SK-N-SH treated with all-trans-retinoic acid at 6 μM for 48 hours (cell line): ENCODE data around the gene ALAS1.
"Not testable (repeated sequence)": the region's sequence is repeated elsewhere in the genome, so short reads cannot be mapped to it uniquely, and the experiment has no call there.

Experiments used
- ARNTL ChIP-seq: fragments of 450-650 bp; formaldehyde crosslinking; IDR thresholded peaks from 2 replicates; pipeline ENCODE4 v1.5.0; 2020; ENCODE audit warnings: low read depth, mild to moderate bottlenecking, moderate library complexity, borderline replicate concordance
- TF ChIP-seq, protein P1 (sequence below): fragments of 250-450 bp; sonication (Bioruptor Pico); IDR thresholded peaks from 2 replicates; pipeline ENCODE4 v1.5.1; 2020; ENCODE audit warnings: low read depth, mild to moderate bottlenecking, moderate library complexity

DNA sequence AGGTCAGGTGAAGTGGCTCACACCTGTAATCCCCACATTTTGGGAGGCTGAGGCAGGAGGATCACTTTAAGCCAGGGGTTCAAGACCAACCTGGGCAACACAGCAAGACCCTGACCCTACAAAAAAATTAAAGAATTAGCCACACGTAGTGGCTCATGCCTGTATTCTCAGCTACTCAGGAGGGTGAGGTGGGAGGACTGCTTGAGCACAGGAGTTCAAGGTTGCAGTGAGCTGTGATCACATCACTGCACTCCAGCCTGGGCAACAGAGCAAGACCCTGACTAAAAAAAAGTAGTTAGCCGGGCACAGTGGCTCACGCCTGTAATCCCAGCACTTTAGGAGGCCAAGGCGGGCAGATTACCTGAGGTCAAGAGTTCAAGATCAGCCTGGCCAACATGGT, 46.0 kb upstream of the ALAS1 start:
- not testable (repeated sequence) for TF ChIP-seq ARNTL (CRISPR knock-in tag)
- TF ChIP-seq, protein P1, sequence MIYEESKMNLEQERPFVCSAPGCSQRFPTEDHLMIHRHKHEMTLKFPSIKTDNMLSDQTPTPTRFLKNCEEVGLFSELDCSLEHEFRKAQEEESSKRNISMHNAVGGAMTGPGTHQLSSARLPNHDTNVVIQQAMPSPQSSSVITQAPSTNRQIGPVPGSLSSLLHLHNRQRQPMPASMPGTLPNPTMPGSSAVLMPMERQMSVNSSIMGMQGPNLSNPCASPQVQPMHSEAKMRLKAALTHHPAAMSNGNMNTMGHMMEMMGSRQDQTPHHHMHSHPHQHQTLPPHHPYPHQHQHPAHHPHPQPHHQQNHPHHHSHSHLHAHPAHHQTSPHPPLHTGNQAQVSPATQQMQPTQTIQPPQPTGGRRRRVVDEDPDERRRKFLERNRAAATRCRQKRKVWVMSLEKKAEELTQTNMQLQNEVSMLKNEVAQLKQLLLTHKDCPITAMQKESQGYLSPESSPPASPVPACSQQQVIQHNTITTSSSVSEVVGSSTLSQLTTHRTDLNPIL: not testable (repeated sequence)
